Sigmoid colon (tissue), 3 donors: ENCODE measurements around the gene LSM6.

ENCODE experiments used
- POLR2A ChIP-seq, 2 donors: fragments of 450-650 bp; IDR thresholded peaks; one replicate each; pipeline ENCODE4 v1.6.1; 2016; ENCODE audit warnings: antibody characterized with exemption in 2 of 2, mild to moderate bottlenecking in 2 of 2, moderate library complexity in 2 of 2
- TF ChIP-seq, protein P1 (sequence below), 4 experiments: fragments of 450-650 bp in 3 of 4; fragments of 200-600 bp in 1 of 4; IDR thresholded peaks; one replicate each; pipeline ENCODE4 v1.5.1; 2016 to 2019; ENCODE audit warnings: antibody characterized with exemption in 4 of 4, mild to moderate bottlenecking in 3 of 4, moderate library complexity in 2 of 4

DNA sequence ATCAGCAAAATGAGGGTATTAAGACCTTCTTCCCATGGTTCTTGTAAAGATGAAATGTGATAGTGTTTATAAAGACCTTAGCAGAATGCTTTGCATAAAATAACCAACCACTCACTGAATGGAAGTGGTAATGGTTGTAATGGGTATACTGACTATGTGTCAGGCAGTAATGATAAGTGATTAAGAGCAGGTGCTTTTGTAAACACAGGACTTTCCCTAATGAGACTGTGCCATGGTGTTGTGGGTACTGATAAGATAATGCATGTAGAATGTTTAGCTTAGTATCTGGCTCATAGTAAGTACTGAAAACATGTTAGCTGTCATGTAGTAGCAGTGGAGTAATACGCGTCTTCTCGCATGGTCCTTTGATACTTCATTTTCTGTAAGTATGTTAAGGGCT lies 6.9 kb downstream of the LSM6 start:
- TF ChIP-seq, protein P1, sequence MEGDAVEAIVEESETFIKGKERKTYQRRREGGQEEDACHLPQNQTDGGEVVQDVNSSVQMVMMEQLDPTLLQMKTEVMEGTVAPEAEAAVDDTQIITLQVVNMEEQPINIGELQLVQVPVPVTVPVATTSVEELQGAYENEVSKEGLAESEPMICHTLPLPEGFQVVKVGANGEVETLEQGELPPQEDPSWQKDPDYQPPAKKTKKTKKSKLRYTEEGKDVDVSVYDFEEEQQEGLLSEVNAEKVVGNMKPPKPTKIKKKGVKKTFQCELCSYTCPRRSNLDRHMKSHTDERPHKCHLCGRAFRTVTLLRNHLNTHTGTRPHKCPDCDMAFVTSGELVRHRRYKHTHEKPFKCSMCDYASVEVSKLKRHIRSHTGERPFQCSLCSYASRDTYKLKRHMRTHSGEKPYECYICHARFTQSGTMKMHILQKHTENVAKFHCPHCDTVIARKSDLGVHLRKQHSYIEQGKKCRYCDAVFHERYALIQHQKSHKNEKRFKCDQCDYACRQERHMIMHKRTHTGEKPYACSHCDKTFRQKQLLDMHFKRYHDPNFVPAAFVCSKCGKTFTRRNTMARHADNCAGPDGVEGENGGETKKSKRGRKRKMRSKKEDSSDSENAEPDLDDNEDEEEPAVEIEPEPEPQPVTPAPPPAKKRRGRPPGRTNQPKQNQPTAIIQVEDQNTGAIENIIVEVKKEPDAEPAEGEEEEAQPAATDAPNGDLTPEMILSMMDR (IDR thresholded peaks at IDR 0.05), result no peak
- TF ChIP-seq POLR2A (IDR thresholded peaks at IDR 0.05), result no peak
